ENCODE measurements around the gene CHTF8.

The CHTF8 gene

DNA sequence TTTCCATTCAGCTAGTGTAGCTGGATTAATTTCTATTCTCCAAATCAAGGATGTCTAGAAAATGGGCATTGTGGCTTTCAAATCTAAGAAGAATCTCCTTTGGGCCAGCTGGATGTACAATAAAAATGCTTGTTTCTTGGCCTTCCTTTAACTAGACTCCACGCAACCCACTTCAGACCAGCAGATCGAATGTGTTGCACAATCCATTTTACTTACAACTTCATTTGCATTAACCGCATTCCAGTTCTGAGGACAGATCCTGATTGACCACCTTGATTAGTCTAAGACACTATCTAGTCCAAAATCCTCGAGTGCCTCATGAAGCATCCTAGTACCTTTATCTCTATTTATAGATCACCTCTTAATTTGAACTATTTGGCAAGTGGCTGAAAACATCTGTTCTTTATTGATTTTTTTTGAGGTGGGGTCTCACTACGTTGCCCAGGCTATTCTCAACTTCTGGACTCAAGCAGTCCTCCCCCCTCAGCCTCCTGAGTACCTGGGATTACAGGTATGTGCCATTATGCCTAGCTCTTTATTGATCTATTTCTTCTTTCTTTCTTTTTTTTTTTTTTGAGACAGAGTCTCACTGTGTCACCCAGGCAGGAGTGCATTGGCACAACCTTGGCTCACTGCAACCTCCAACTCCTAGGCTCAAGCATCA, 47.2 kb downstream of the CHTF8 start:
- DNase-seq (ENCODE audit: low read depth, low spot score) = no peak

DNA sequence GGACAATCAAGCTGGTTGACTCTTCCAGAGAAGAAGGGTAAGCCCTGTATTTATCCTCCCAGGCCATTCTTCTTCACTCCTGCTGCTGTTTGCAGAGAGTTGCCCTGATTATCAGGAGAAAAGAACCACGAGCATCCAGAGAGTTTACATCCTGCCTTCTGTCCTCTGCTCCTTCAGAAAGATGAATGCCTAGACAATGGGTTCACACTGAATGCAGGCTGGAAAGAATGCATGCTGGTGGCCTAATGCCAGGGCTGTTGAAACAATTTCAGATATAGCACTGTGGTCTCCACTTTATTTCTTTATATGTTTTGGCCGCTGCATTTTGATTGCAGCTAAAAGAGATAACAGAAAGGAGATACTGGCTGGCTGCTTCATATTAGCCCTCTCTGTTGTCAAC, 48.1 kb downstream of the CHTF8 start:
- no peak for DNase-seq (ENCODE audit: low read depth, low spot score)

DNA sequence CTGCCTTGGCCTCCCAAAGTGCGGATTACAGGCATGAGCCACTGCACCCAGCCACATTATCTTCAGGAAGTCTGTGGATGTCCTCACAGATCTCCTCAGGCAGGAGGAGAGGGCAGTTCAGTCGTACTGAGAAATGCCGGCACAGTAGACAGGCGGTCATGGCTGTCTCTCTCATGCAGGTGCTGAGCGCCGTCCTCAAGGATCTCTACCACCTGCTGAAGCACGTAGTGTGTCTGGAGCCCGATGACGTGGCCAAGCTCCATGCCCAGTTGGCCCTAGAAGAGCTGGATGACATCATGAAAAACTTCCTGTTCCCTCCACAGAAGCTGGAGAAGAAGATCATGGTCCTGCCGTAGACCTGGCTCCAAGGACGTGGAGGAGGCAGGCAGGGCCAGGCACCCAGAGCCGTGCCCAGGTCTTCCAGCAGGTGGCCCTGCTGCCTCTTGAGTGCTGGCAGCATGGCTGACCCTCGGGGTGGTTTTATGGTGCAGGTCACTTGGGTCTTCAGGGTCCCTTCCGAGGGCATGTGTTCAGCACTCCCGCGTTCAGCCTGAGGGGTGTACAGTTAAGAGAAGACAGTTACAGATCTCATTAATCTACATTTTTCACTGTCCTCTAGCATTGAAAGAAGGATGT, 49.0 kb downstream of the CHTF8 start:
- no peak for DNase-seq (ENCODE audit: low read depth, low spot score)

DNA sequence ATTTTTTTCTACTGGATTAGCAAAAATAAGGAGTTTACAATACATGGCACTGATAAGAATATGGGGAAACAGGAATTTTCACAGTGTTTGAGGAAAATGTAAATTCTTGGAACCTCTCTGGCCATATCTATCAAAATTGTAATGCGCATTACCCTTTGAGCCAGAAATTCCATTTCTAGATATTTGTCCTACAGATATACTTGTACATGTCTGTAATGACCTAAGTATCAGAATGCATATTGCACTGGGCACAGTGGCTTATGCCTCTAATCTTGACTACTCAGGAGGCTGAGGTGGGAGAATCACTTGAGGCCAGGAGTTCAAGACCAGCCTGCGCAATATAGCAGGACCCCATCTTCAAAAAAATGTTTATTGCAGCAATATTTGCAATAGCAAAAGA, 52.7 kb downstream of the CHTF8 start:
- no peak for DNase-seq (ENCODE audit: low read depth, low spot score)

DNA sequence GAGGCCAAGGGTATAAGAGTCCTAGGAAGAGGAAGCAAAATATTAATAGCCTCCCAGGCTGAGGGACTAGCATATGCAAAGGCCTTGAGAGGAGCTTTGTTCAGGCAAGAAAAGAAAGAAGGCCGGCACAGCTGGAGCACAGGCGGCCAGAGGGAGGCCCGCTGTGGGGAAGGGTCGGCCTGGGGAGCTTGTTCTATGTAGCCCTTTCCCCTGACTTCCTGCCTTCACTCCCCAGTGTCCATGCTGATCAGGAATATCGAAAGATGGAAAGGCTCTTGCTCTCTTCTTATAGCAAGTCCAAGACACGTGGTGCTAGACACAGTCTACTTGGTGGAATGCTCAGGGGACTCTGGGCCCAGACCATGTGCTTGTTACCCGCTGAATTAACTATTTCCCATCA, 54.3 kb downstream of the CHTF8 start:
- DNase-seq (ENCODE audit: low read depth, low spot score) = no peak

DNA sequence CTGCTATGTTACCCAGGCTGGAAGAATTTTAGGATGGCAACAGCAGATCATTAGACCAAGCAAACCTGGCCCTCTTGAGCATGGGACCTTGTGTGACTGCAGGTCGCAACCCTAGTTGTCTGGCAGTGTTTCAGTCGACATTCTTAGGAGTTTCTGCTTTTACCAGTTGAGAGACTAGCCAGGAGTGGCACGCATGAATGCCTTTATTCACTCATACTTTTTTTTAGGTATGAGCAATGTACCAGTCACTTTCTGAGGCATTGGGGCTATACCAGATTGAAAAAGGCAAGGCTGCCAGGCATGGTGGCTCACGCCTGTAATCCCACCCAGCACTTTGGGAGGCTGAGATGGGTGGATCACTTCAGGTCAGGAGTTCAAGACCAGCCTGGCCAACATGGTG, 55.1 kb downstream of the CHTF8 start:
- no peak for DNase-seq (ENCODE audit: low read depth, low spot score)

DNA sequence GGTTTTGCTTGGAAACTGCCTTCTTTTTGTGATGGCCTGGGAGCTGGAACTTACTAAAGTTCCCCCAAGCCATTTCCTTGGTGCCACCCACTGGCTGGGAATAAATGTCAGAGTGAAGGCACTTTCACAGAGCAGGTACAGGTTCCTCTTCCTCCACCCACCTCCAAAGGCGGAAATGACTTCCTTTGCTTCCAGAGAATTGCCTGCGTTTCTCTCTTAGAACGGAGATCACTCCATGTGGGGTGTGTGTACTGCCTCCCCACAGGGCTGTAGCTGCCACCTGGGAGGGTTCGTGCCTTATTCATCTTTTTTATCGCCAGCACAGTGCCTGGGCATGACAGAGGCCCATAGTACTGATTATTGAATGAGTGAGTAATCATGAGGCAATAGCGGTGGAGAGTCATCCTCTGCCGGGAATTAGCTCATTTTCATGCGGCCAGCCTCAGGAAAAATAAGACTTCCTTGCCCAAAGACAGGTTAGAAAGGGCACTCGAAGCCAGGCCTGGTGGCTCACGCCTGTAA, 59.1 kb downstream of the CHTF8 start:
- DNase-seq (ENCODE audit: low read depth, low spot score) = no peak

DNA sequence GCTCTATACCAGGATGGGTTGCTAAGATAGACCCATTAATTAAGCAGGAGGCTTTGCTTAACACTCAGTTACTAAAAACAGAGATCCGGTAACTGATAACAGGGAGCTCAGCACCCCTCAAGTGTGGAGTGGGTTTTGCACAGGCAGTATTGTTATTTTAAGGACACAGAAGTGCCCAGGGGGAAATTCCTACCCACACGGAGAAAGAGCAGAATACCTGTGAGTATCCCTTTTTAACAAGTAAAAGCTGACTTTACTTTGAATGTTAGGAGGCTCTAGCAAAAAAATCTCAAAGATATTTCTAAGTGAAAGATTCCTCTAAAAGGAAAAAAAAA, 59.8 kb downstream of the CHTF8 start:
- no peak for DNase-seq (ENCODE audit: low read depth, low spot score)

DNA sequence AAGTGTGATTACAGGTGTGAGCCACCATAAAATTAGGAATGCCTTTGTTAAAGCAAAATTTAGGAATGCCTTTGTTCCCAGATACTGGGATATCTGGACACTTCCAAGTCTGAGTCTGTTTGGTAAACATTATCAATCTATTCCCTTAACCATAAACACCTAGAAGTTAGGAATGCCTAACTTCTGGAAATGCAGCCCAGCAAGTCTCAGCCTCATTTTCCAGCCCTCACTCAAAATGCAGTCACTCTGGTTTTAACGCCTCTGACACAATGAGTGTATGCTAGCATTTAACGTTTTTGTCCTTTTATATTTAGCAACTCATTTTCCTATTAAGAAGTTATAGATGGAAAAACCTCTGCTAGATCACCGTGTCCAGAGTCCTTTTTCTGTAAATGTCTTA, 61.4 kb downstream of the CHTF8 start:
- no peak for DNase-seq (ENCODE audit: low read depth, low spot score)

DNA sequence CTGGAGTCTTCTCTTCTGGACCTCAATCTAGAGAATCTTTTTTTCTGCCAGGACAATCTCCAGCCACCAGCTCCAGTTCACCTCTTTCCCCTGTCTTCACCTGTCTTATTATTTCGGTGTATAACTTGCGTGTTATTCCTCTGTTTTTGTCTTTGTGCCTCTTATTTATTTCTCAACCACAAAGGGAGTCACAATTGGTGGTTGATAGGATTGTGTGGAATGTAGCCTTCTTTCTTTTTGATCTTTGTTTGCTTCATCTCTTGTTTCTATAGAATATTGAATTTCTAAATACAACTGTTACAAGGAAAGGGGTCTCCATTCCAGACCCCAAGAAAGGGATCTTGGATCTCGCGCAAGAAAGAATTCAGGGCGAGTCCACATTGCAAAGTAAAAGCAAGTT, 62.9 kb downstream of the CHTF8 start:
- no peak for DNase-seq (ENCODE audit: low read depth, low spot score)
